ENCODE measurements around the gene ADGRG1. TPM values are rescaled to one million over a fixed set of nuclear protein-coding genes. Genes with fewer than 3 reads are reported as not detected.

ADGRG1 gene
- total RNA-seq, 1 donor from 2014 or later, result 67.1 TPM

- Mint-ChIP-seq H3K9me3 (no peaks in the 10 kb centered on the region), H3K4me1 (no peaks in the 10 kb centered on the region), H3K4me3 (no peak overlapping the region), H3K36me3 (peaks cover 19% of the 10 kb centered on the region), H3K27me3 (ENCODE audit: low read depth) (no peaks in the 10 kb centered on the region), H3K27ac (no peak overlapping the region)
- DNase-seq (ENCODE audit: low spot score in 2 of 2, unreplicated experiment in 2 of 2), result no peak
- no peak for TF ChIP-seq CTCF (IDR thresholded peaks at IDR 0.05; ENCODE audit: unreplicated experiment)
Observed at GRCh38 chr16:57660715-57661463, 32.5 kb downstream of the ADGRG1 start.

- Mint-ChIP-seq H3K4me3 (no peak overlapping the region), H3K9me3 (no peaks in the 10 kb centered on the region), H3K27ac (no peak overlapping the region), H3K4me1 (no peaks in the 10 kb centered on the region), H3K27me3 (ENCODE audit: low read depth) (no peaks in the 10 kb centered on the region), H3K36me3 (peaks cover 19% of the 10 kb centered on the region)
- no peak for TF ChIP-seq CTCF (IDR thresholded peaks at IDR 0.05; ENCODE audit: unreplicated experiment)
- DNase-seq (ENCODE audit: low spot score in 2 of 2, unreplicated experiment in 2 of 2), result no peak
Observed at GRCh38 chr16:57661510-57661909, 33.1 kb downstream of the ADGRG1 start.

DNA sequence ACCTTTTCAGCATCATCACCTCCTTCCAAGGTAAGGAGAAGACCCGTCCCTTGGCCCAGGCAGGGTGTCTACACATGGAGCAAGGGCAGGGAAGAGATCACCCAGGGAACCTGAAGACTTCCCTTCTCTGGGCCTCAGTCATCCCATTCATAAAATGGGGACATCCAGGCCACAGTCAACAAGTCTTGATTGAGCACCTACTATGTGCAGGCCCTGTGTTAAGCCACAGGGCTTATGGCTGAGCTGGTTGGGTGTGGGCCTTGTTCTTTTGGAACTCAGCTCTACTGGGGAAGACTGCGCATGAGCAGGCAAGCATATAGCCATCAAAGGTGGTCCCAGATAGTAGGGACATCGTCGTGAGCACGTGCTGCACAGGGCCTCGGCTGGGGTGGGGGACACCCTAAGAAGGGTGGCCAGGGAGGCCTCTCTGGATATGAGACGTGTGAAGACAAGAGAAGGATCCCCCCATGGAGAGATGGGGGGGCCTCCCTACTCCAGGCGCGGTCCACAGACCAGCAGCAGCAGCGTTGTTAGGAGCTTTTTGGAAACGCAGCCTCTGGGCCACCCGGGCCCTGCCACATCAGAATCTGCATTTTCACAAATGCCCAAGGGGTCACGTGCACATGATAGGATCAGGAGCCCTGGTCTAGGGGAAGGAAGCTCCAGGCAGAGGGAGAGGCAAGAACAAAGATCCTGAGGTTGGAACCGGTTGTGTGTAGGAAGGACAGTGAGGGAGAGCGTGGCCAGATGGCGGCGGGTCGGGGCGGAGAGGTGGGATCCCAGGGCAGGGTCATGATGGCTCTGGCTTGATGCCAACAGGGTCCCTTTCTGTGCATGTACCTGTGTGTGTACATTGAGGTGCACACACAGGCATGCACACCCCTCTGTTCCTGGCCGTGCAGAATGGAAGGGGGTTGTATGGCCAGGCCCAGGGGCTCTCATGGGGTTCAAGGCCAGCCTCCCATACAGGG is 33.8 kb downstream of the ADGRG1 start:
- H3K9me3 Mint-ChIP-seq, result no peaks in the 10 kb centered on the region
- no peaks in the 10 kb centered on the region for H3K4me1 Mint-ChIP-seq
- no peak for DNase-seq (ENCODE audit: low spot score in 2 of 2, unreplicated experiment in 2 of 2)
- H3K27me3 Mint-ChIP-seq (ENCODE audit: low read depth), result no peaks in the 10 kb centered on the region
- peaks cover 19% of the 10 kb centered on the region for H3K36me3 Mint-ChIP-seq
- no peak for TF ChIP-seq CTCF (IDR thresholded peaks at IDR 0.05; ENCODE audit: unreplicated experiment)
- no peak overlapping the region for H3K27ac Mint-ChIP-seq
- no peak overlapping the region for H3K4me3 Mint-ChIP-seq

DNA sequence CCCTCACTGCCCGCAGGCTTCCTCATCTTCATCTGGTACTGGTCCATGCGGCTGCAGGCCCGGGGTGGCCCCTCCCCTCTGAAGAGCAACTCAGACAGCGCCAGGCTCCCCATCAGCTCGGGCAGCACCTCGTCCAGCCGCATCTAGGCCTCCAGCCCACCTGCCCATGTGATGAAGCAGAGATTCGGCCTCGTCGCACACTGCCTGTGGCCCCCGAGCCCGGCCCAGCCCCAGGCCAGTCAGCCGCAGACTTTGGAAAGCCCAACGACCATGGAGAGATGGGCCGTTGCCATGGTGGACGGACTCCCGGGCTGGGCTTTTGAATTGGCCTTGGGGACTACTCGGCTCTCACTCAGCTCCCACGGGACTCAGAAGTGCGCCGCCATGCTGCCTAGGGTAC is 35.0 kb downstream of the ADGRG1 start:
- TF ChIP-seq CTCF (IDR thresholded peaks at IDR 0.05; ENCODE audit: unreplicated experiment), result no peak
- DNase-seq (ENCODE audit: low spot score in 2 of 2, unreplicated experiment in 2 of 2), result no peak
- no peak overlapping the region for H3K27ac Mint-ChIP-seq
- H3K4me3 Mint-ChIP-seq, result no peak overlapping the region
- peaks cover 12% of the 10 kb centered on the region for H3K36me3 Mint-ChIP-seq
- no peaks in the 10 kb centered on the region for H3K4me1 Mint-ChIP-seq
- no peaks in the 10 kb centered on the region for H3K27me3 Mint-ChIP-seq (ENCODE audit: low read depth)
- no peaks in the 10 kb centered on the region for H3K9me3 Mint-ChIP-seq

GRCh38 chr16:57663917-57664661 is 35.7 kb downstream of the ADGRG1 start:
- Mint-ChIP-seq H3K9me3 (no peaks in the 10 kb centered on the region), H3K4me1 (no peaks in the 10 kb centered on the region), H3K4me3 (no peak overlapping the region), H3K27me3 (ENCODE audit: low read depth) (no peaks in the 10 kb centered on the region), H3K27ac (no peak overlapping the region), H3K36me3 (peaks cover 12% of the 10 kb centered on the region)
- no peak for DNase-seq (ENCODE audit: low spot score in 2 of 2, unreplicated experiment in 2 of 2)
- TF ChIP-seq CTCF (IDR thresholded peaks at IDR 0.05; ENCODE audit: unreplicated experiment), result no peak
